HUES48 (cell line): ENCODE data around the gene ELK3.

Experiments
- H3K27ac ChIP-seq: one replicate; pipeline ENCODE4 v1.7.0; 2013; ENCODE audit warnings: low read depth, low read length, inconsistent platforms
- H3K27me3 ChIP-seq: 2 replicates; pipeline ENCODE4 v1.6.1; 2013; ENCODE audit warnings: mild to moderate bottlenecking, low read length; ENCODE audit not compliant: control insufficient read depth, insufficient read depth
- H3K36me3 ChIP-seq: 2 replicates; pipeline ENCODE4 v1.6.1; 2013; ENCODE audit warnings: low read length; ENCODE audit not compliant: control insufficient read depth, insufficient read depth
- H3K4me1 ChIP-seq: 2 replicates; pipeline ENCODE4 v1.6.1; 2013; ENCODE audit warnings: mild to moderate bottlenecking, low read length; ENCODE audit not compliant: control insufficient read depth, insufficient read depth
- H3K4me3 ChIP-seq: 2 replicates; pipeline ENCODE4 v1.5.1; 2013; ENCODE audit warnings: mild to moderate bottlenecking, low read depth, low read length
- H3K9ac ChIP-seq: 2 replicates; pipeline ENCODE4 v1.6.1; 2013; ENCODE audit warnings: mild to moderate bottlenecking, low read depth, low read length, moderate library complexity
- H3K9me3 ChIP-seq: 2 replicates; pipeline ENCODE4 v1.6.1; 2013; ENCODE audit warnings: low read length; ENCODE audit not compliant: control insufficient read depth, insufficient read depth

Gene ELK3

DNA sequence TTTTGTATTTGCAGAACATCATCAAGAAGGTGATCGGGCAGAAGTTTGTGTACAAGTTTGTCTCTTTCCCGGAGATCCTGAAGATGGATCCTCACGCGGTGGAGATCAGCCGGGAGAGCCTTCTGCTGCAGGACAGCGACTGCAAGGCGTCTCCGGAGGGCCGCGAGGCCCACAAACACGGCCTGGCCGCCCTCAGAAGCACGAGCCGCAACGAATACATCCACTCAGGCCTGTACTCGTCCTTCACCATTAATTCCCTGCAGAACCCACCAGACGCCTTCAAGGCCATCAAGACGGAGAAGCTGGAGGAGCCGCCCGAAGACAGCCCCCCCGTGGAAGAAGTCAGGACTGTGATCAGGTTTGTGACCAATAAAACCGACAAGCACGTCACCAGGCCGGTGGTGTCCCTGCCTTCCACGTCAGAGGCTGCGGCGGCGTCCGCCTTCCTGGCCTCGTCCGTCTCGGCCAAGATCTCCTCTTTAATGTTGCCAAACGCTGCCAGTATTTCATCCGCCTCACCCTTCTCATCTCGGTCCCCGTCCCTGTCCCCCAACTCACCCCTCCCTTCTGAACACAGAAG, 52.8 kb downstream of the ELK3 start:
- Histone ChIP-seq H3K9me3 (no peaks in the 10 kb centered on the region), H3K27ac (no peak overlapping the region), H3K27me3 (no peaks in the 10 kb centered on the region), H3K4me3 (no peak overlapping the region), H3K36me3 (peaks cover 2% of the 10 kb centered on the region; the same call in 1 of the 2 replicates), H3K9ac (no peak overlapping the region), H3K4me1 (no peaks in the 10 kb centered on the region)

DNA sequence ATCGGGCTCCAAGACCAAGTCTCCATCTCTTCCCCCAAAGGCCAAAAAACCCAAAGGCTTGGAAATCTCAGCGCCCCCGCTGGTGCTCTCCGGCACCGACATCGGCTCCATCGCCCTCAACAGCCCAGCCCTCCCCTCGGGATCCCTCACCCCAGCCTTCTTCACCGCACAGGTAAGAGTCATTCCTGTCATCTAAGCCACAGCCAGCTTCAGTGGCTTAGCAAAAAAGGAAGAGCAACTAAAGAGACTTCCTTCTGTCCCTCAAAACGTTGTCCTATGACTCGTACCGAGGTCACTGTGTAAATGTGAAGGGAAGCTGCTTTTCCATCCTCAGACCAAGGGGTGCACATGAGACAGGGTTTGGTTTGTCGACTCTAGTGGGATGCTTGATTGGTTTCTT, 53.4 kb downstream of the ELK3 start:
- Histone ChIP-seq H3K4me1 (no peaks in the 10 kb centered on the region), H3K27me3 (no peaks in the 10 kb centered on the region), H3K9ac (no peak overlapping the region), H3K4me3 (no peak overlapping the region), H3K36me3 (peaks cover 2% of the 10 kb centered on the region; the same call in 1 of the 2 replicates), H3K27ac (no peak overlapping the region), H3K9me3 (no peaks in the 10 kb centered on the region)

DNA sequence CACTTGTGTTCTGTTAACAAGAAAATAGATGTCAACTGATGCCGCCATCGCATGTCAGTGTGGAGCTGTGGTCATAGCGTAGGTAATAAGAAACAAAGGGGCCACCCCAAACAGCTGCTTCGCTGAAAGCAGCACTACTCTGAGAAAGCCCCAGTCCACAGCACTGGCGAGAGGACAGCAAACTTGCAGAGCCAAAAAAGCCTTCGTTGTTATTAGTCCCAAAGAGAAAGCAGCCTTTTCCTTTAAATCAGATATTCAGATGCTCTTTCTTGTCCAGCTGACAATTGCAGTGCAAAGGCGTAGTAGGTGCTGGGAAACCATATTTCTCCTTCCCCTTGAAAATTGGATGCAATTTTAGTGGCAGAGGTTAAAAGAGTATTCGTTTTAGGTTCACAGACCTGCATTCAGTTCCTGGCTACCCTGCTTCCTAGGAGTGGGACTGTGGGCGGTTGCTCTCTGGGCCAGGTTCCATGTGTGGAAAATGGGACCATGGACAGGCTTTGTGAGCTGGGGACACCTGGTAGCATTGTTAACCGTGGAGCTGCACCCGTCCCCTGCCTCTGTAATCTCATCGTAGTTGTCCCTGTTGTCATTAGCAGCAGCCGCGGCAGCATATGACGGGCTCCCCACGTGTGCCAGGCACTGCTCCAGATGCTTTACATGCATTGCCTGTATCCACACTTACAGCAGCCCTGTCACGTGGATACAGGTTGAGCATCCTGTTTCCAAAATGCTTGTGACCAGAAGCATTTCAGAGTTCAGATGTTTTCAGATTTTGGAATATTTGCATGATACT, 54.2 kb downstream of the ELK3 start:
- H3K27ac ChIP-seq = no peak overlapping the region
- no peaks in the 10 kb centered on the region for H3K9me3 ChIP-seq
- no peak overlapping the region for H3K4me3 ChIP-seq
- H3K36me3 ChIP-seq = peaks cover 2% of the 10 kb centered on the region; the same call in 1 of the 2 replicates
- H3K9ac ChIP-seq = no peak overlapping the region
- H3K27me3 ChIP-seq = no peaks in the 10 kb centered on the region
- H3K4me1 ChIP-seq = no peaks in the 10 kb centered on the region

DNA sequence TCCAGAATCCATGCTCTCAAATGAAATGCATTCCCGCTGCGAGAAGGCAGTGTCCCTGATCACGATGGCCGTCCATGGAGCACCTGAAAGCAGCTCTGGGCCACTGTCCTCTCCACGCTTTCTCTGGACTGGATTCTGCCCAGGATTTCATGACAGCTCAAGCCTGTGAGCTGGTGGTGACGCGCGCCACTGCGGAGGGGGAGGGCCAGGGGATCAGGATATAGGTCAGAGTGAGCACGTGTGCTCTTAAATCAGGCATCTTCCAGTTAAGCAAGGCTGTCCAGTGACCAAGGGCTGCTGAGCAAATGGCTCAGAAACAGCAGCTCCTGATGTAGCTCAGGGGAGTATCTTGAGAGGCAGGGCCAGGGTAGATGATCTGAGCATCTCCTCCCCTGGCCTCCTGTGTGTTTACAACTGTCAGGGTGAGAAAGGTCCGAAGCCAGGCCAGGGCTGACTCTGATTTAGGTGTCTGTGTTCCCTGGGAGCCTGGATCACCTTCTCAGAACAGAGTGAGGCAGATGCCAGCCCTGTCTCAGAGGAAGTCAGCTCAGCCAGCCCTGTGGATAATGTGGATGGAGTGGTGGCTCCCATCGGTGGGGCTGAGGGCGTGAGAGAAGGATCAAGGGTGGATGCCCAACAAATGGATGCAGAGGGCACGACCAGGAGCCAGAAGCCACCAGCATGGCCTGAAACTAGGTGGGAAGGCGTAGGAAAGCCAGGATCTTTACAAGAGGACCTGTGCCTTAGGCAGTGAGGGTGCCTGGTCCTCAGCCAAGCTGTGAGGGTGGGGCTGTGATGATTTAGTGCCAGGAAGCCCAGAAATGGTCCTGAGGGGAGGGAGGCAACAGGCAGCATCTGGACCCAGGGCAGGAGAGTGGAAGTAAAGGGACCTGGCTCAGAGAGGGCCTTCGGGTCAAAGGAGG, 55.3 kb downstream of the ELK3 start:
- Histone ChIP-seq H3K9me3 (no peaks in the 10 kb centered on the region), H3K4me1 (no peaks in the 10 kb centered on the region), H3K27ac (no peak overlapping the region), H3K9ac (no peak overlapping the region), H3K36me3 (peaks cover 2% of the 10 kb centered on the region; the same call in 1 of the 2 replicates), H3K4me3 (no peak overlapping the region), H3K27me3 (no peaks in the 10 kb centered on the region)

DNA sequence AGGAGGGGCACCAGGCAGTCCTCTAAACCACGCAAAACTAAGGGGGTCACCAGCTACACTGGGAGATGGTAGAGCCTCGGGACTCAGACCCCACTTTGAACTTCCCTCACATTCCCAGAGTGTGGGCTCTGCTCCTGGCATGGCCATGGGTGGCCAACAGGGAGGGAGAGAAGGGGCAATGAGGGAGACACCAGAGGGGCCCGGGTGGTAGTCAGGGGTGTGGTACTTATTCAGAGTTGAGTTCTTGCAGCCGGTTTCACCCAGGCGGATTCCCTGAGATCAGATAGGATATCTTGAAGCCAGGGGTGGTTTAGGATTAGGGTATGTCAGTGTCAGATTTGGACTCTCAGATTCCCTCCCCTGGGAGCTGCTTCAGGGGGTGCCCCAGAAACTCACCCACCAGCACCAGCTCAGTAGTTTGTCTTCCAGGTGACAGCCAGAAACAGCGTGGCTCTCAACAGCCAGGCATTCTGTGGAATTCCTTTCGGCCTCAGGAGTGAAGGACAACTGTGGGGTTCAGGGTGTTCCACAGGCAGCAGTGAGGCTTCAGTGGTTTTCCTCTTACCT, 56.0 kb downstream of the ELK3 start:
- Histone ChIP-seq H3K4me3 (no peak overlapping the region), H3K4me1 (no peaks in the 10 kb centered on the region), H3K27ac (no peak overlapping the region), H3K9ac (no peak overlapping the region), H3K27me3 (no peaks in the 10 kb centered on the region), H3K36me3 (peaks cover 2% of the 10 kb centered on the region; the same call in 1 of the 2 replicates), H3K9me3 (no peaks in the 10 kb centered on the region)

DNA sequence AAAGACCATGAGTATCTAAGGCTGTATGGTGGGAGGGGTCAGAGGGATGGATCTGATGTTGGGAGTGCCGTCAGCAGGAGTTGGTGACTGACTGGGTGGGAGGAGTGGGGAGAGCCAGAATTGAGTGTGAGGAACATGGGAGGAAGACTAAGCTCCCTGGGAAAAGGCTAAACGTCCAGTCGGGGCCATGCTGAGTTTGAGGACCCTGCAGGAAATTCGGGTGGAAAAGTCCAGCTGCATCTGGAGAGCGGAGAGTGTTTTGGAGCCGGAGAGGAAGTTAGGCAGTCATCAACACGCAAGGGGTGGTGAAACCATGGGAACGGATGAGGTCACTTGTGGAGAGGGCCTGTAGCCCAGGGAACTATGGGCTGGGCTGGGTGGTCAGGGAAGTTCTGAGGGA, 60.9 kb downstream of the ELK3 start:
- H3K9me3 ChIP-seq = no peaks in the 10 kb centered on the region
- peaks cover 17% of the 10 kb centered on the region for H3K4me1 ChIP-seq
- no peaks in the 10 kb centered on the region for H3K36me3 ChIP-seq
- no peaks in the 10 kb centered on the region for H3K27me3 ChIP-seq
- H3K9ac ChIP-seq = no peak overlapping the region
- H3K4me3 ChIP-seq = no peak overlapping the region
- no peak overlapping the region for H3K27ac ChIP-seq

DNA sequence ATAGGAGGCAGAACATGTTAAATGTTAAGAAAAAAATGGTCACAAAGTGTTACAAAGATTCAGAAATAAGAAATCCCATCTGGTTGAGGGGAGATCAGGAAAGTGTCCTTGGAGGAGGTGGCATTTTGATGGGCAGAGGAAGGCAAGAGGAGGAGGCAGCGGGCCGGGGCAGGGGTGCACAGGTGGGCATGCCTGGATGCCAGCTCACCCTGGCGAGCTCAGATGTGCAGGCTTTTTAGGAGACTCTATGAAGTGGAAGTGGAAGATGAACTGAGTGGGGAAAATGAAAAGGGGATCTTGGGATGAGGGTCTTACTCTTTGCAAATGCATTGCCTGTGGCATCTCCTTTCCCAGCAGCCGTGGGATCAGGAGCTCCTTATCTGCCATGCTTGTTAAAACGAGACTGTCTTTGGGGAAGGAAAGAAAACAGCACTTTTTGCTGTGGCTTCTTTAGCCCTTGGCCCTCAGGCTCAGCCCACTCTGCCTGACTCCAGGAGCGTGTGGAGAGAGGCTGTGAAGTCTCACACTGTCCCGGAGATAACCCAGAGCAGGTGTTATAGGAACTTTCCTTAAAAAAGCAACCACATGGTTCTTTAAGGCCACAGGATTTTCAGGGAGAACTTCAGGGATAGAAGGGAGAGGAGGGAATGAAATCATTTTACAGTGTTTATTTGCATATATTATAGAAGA, 62.6 kb downstream of the ELK3 start:
- no peak overlapping the region for H3K4me3 ChIP-seq
- no peaks in the 10 kb centered on the region for H3K27me3 ChIP-seq
- no peak overlapping the region for H3K27ac ChIP-seq
- peaks cover 17% of the 10 kb centered on the region for H3K4me1 ChIP-seq
- H3K9ac ChIP-seq = no peak overlapping the region
- no peaks in the 10 kb centered on the region for H3K9me3 ChIP-seq
- peaks cover 9% of the 10 kb centered on the region; the same call in 1 of the 2 replicates for H3K36me3 ChIP-seq

DNA sequence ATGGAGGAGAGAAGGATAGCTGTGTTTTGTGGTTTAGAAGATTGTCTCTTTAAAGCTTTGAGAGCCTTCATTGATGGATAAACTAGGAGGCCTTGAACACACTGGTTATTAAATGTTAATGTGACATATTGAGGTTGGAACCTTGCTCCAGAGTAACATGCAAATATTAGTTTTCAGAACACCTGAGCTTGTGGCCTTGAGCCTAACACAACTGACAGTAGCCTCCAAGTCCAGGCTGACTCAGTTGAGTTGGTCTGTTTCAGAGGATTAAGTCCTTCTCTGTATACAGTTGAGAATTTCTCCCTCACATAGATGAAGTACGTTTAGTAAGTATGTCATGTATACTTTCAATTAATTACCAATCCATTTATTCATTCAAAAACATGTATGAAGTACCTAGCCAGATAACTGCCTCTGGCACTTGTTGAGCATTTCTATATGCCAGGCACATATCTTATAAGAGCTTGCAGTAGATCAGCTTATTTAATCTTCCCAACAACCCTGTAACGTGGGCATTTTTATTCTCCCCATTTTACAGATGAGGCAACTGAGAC, 63.5 kb downstream of the ELK3 start:
- Histone ChIP-seq H3K27ac (peak overlapping the region; percentile 80), H3K4me3 (no peak overlapping the region), H3K36me3 (peaks cover 9% of the 10 kb centered on the region; the same call in 1 of the 2 replicates), H3K27me3 (no peaks in the 10 kb centered on the region), H3K4me1 (peaks cover 17% of the 10 kb centered on the region), H3K9ac (no peak overlapping the region), H3K9me3 (no peaks in the 10 kb centered on the region)

DNA sequence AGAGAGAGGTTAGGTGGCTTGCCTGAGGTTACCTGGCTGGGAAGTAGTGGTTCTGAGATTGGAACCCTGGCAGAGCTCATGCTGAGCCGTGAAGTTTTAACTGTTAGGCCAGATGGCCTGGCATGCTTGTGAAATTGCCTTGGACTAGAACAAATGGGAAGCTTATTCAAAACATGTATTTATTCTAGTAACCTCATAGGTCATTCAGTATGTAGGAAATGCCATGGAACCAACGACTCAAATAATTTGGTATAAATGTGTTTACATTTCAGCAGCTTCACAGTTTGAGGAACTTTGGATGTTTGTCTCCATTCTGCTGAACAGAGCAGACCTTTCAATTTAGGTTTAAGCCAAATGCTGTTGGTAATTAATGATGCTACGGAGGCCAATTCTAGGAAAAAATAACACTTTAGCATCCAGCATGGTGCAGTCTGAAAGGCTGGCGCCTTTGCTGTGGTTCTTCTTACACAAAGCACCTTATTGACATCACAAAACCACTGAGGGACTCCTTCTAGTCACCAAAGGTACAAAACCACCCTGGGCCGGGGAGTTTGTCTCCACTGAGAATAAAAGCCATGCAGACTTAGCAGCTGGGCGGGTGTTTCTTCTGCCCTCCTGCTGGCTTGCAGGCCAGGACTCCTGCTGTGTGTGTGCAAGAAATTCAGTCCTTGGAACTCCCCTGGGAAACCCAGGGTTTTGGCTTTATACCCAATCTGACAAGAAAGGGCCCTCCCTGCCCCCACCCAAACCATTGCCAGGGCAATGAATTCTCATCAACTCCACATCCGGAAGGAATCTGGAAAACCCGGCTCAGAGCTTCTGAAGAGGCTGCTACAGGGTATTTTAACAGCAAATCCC, 64.2 kb downstream of the ELK3 start:
- Histone ChIP-seq H3K9ac (no peak overlapping the region), H3K4me1 (peaks cover 17% of the 10 kb centered on the region), H3K4me3 (no peak overlapping the region), H3K27me3 (no peaks in the 10 kb centered on the region), H3K9me3 (no peaks in the 10 kb centered on the region), H3K27ac (peak overlapping the region; percentile 80), H3K36me3 (peaks cover 9% of the 10 kb centered on the region; the same call in 1 of the 2 replicates)
